GM19463 (cell line): Measurements from ENCODE around the gene TRIP4.

Source experiments
- ATAC-seq: cut with Tn5 transposase; IDR thresholded peaks from one replicate; pipeline ENCODE4 v1.9.1; 2021; ENCODE audit warnings: mild to moderate bottlenecking, moderate library complexity; ENCODE audit not compliant: unreplicated experiment

The TRIP4 gene

GRCh38 chr15:64444836-64445235, 57.2 kb downstream of the TRIP4 start:
- ATAC-seq = no peak

- ATAC-seq = no peak
Measured at GRCh38 chr15:64447536-64448315, 60.1 kb downstream of the TRIP4 start.

- no peak for ATAC-seq
Measured at GRCh38 chr15:64452988-64453688, 65.5 kb downstream of the TRIP4 start.

GRCh38 chr15:64453689-64454037, 66.0 kb downstream of the TRIP4 start:
- no peak for ATAC-seq

GRCh38 chr15:64454282-64454681, 66.6 kb downstream of the TRIP4 start:
- ATAC-seq = no peak

GRCh38 chr15:64455961-64456371, 68.3 kb downstream of the TRIP4 start:
- ATAC-seq = no peak

- no peak for ATAC-seq
Measured at GRCh38 chr15:64456634-64457108, 69.0 kb downstream of the TRIP4 start.

GRCh38 chr15:64459066-64459781, 71.6 kb downstream of the TRIP4 start:
- ATAC-seq = no peak

- no peak for ATAC-seq
Measured at GRCh38 chr15:64460206-64460723, 72.6 kb downstream of the TRIP4 start, which contains the start of gene ZNF609. Gene ZNF609, plus strand, starts transcription at chr15:64460578. Its CDS starts 38,842 bp downstream, at chr15:64499420.

- no peak for ATAC-seq
Measured at GRCh38 chr15:64460724-64461720, 73.4 kb downstream of the TRIP4 start.

GRCh38 chr15:64461721-64462162, 74.1 kb downstream of the TRIP4 start:
- no peak for ATAC-seq

GRCh38 chr15:64462492-64462891, 74.9 kb downstream of the TRIP4 start:
- no peak for ATAC-seq

GRCh38 chr15:64464276-64465005, 76.8 kb downstream of the TRIP4 start:
- no peak for ATAC-seq

- ATAC-seq = no peak
Measured at GRCh38 chr15:64466408-64467141, 78.9 kb downstream of the TRIP4 start.

- ATAC-seq = no peak
Measured at GRCh38 chr15:64472161-64472560, 84.5 kb downstream of the TRIP4 start.

GRCh38 chr15:64474846-64475245, 87.2 kb downstream of the TRIP4 start:
- no peak for ATAC-seq

- no peak for ATAC-seq
Measured at GRCh38 chr15:64476550-64476949, 88.9 kb downstream of the TRIP4 start.

- no peak for ATAC-seq
Measured at GRCh38 chr15:64478863-64479262, 91.2 kb downstream of the TRIP4 start.

- no peak for ATAC-seq
Measured at GRCh38 chr15:64480891-64481290, 93.3 kb downstream of the TRIP4 start.
